Measurements from ENCODE around the gene FBXL3.

- TF ChIP-seq CTCF (IDR thresholded peaks at IDR 0.05; ENCODE audit: low read depth, low read length, poor library complexity, severe bottlenecking): no peak
- no peak for TF ChIP-seq EZH2phosphoT487 (IDR thresholded peaks at IDR 0.05; ENCODE audit: borderline replicate concordance, low read length)
Measured at GRCh38 chr13:76991432-76991795, 35.5 kb downstream of the FBXL3 start.
